Immature natural killer cell (primary cell): Measurements from ENCODE around the gene LRCH2. TPM values are rescaled to one million over a fixed set of nuclear protein-coding genes. Genes with fewer than 3 reads are reported as not detected.

Experiments
- DNase-seq, 3 donors: peaks; one replicate each; pipeline ENCODE4 v3.0.0; 2022; ENCODE audit warnings: mixed read lengths in 1 of 3
- H3K27ac Mint-ChIP-seq, 6 donors: one replicate each; pipeline ENCODE4 v1.8.0; 2020; ENCODE audit warnings: mixed read lengths in 6 of 6, mild to moderate bottlenecking in 5 of 6, inconsistent platforms in 4 of 6, moderate library complexity in 3 of 6
- H3K27me3 Mint-ChIP-seq, 3 donors: one replicate each; pipeline ENCODE4 v1.8.0; 2020 to 2021; ENCODE audit warnings: low read depth in 3 of 3, mild to moderate bottlenecking in 3 of 3, mixed read lengths in 3 of 3, moderate library complexity in 3 of 3, inconsistent platforms in 1 of 3
- H3K36me3 Mint-ChIP-seq, 3 donors: one replicate each; pipeline ENCODE4 v1.8.0; 2020; ENCODE audit warnings: mixed read lengths in 3 of 3, inconsistent platforms in 2 of 3, mild to moderate bottlenecking in 2 of 3
- H3K4me1 Mint-ChIP-seq, 2 donors: one replicate each; pipeline ENCODE4 v1.8.0; 2020; ENCODE audit warnings: inconsistent platforms in 2 of 2, mild to moderate bottlenecking in 2 of 2, mixed read lengths in 2 of 2, moderate library complexity in 1 of 2
- H3K4me3 Mint-ChIP-seq, 5 donors: one replicate each; pipeline ENCODE4 v1.8.0; 2020; ENCODE audit warnings: mild to moderate bottlenecking in 5 of 5, mixed read lengths in 5 of 5, inconsistent platforms in 3 of 5, moderate library complexity in 3 of 5
- H3K9me3 Mint-ChIP-seq, 6 donors: one replicate each; pipeline ENCODE4 v1.8.0; 2020; ENCODE audit warnings: mild to moderate bottlenecking in 6 of 6, mixed read lengths in 6 of 6, inconsistent platforms in 4 of 6, moderate library complexity in 3 of 6
- polyA plus RNA-seq, 3 donors: library from polyadenylated mRNA; unstranded; fragments of 300-500 nt; fragmentation: Illumina TruSeq; gene quantifications; one replicate each; pipeline ENCODE4 v1.2.3, GENCODE V29; 2021

Gene LRCH2
- polyA plus RNA-seq, 3 donors from 2014 or later = not detected

GRCh38 chrX:115089419-115089818 is 144.5 kb downstream of the LRCH2 start:
- H3K27ac Mint-ChIP-seq = no peak overlapping the region
- H3K36me3 Mint-ChIP-seq = no peaks in the 10 kb centered on the region
- H3K9me3 Mint-ChIP-seq = peaks cover 0 to 7% (median under 1%) of the 10 kb centered on the region in 6 donors
- no peak for DNase-seq
- no peaks in the 10 kb centered on the region for H3K4me1 Mint-ChIP-seq
- no peak overlapping the region for H3K4me3 Mint-ChIP-seq
- peaks cover 0 to 8% (median 0%) of the 10 kb centered on the region in 3 donors for H3K27me3 Mint-ChIP-seq

- H3K9me3 Mint-ChIP-seq = peaks cover 0 to 5% (median under 1%) of the 10 kb centered on the region in 6 donors
- H3K27me3 Mint-ChIP-seq = peaks cover 0 to 3% (median 0%) of the 10 kb centered on the region in 3 donors
- H3K4me3 Mint-ChIP-seq = no peak overlapping the region
- DNase-seq = no peak
- no peaks in the 10 kb centered on the region for H3K36me3 Mint-ChIP-seq
- H3K4me1 Mint-ChIP-seq = no peaks in the 10 kb centered on the region
- H3K27ac Mint-ChIP-seq = no peak overlapping the region
Measured at GRCh38 chrX:115068896-115069295, 165.0 kb downstream of the LRCH2 start.

- H3K27me3 Mint-ChIP-seq = peaks cover 0 to 3% (median 0%) of the 10 kb centered on the region in 3 donors
- no peaks in the 10 kb centered on the region for H3K4me1 Mint-ChIP-seq
- no peak overlapping the region for H3K4me3 Mint-ChIP-seq
- peaks cover 0 to 5% (median under 1%) of the 10 kb centered on the region in 6 donors for H3K9me3 Mint-ChIP-seq
- no peaks in the 10 kb centered on the region for H3K36me3 Mint-ChIP-seq
- no peak overlapping the region for H3K27ac Mint-ChIP-seq
- DNase-seq = no peak
Measured at GRCh38 chrX:115067812-115068211, 166.1 kb downstream of the LRCH2 start.

GRCh38 chrX:115065304-115065703 is 168.6 kb downstream of the LRCH2 start:
- peaks cover 0 to 4% (median 0%) of the 10 kb centered on the region in 3 donors for H3K36me3 Mint-ChIP-seq
- no peak for DNase-seq
- H3K4me1 Mint-ChIP-seq = no peaks in the 10 kb centered on the region
- peaks cover 0 to 3% (median 0%) of the 10 kb centered on the region in 3 donors for H3K27me3 Mint-ChIP-seq
- no peak overlapping the region for H3K27ac Mint-ChIP-seq
- no peak overlapping the region for H3K4me3 Mint-ChIP-seq
- H3K9me3 Mint-ChIP-seq = peaks cover 0 to 5% (median 0%) of the 10 kb centered on the region in 6 donors

Other genes starting within 250 kb of the LRCH2 start
- gene IL13RA2, start 216.5 kb downstream of the LRCH2 start, polyA plus RNA-seq = not detected
- not detected for gene RBMXL3, start 44.7 kb downstream of the LRCH2 start, polyA plus RNA-seq
- gene LUZP4, start 55.6 kb upstream of the LRCH2 start, polyA plus RNA-seq = not detected